ENCODE results near the gene ZNF562.

- TF ChIP-seq, protein P1, sequence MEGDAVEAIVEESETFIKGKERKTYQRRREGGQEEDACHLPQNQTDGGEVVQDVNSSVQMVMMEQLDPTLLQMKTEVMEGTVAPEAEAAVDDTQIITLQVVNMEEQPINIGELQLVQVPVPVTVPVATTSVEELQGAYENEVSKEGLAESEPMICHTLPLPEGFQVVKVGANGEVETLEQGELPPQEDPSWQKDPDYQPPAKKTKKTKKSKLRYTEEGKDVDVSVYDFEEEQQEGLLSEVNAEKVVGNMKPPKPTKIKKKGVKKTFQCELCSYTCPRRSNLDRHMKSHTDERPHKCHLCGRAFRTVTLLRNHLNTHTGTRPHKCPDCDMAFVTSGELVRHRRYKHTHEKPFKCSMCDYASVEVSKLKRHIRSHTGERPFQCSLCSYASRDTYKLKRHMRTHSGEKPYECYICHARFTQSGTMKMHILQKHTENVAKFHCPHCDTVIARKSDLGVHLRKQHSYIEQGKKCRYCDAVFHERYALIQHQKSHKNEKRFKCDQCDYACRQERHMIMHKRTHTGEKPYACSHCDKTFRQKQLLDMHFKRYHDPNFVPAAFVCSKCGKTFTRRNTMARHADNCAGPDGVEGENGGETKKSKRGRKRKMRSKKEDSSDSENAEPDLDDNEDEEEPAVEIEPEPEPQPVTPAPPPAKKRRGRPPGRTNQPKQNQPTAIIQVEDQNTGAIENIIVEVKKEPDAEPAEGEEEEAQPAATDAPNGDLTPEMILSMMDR (conservative IDR thresholded peaks at IDR 0.05; ENCODE audit: low read length) = no peak
- no peak for TF ChIP-seq EZH2phosphoT487 (IDR thresholded peaks at IDR 0.05; ENCODE audit: borderline replicate concordance, low read depth, low read length)
Observed at GRCh38 chr19:9705836-9706235, 30.9 kb upstream of the ZNF562 start.

Data from OCI-LY7 (cell line).